Measurements from ENCODE around the gene PCDHGB6. TPM values are rescaled to one million over a fixed set of nuclear protein-coding genes. Genes with fewer than 3 reads are reported as not detected.

Gene PCDHGB6
- total RNA-seq, result 1.7 and 2.7 TPM in 2 replicates

DNA sequence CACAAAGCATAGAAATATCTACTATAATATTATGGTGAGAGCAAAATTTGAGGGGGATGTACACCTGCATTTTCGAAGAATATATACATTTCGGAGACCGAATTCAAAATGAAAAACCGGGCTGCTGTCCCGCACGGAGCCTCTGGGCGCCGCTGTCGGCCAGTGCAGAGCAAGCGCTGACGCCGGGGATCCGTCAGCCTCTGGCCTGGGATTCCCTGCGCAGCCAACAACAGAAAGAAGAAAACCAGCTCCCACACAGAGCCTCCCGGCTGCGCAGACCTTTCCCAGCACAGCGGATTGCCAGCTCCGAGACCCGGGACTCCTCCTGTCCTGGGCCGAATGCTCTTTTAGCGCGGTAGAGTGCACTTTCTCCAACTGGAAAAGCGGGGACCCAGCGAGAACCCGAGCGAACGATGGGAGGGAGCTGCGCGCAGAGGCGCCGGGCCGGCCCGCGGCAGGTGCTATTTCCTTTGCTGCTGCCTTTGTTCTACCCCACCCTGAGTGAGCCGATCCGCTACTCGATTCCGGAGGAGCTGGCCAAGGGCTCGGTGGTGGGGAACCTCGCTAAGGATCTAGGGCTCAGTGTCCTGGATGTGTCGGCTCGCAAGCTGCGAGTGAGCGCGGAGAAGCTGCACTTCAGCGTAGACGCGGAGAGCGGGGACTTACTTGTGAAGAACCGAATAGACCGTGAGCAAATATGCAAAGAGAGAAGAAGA lies at the start of gene PCDHGB6:
Gene PCDHGB6 (plus strand): TSS at position 232 of the 716 bp plus-strand sequence. CDS start 182 bp downstream, at position 414.

GRCh38 chr5:141359790-141360426 lies 47.9 kb upstream of the PCDHGB6 start, which contains the start of gene PCDHGB2:
PCDHGB2 (plus strand) TSS chr5:141359994; CDS start chr5:141360136, 142 bp downstream.

GRCh38 chr5:141363952-141364660 lies 43.7 kb upstream of the PCDHGB6 start, which contains the start of gene PCDHGA5:
PCDHGA5 (plus strand) TSS chr5:141364162; CDS start chr5:141364331, 169 bp downstream.

GRCh38 chr5:141369994-141370848 lies 37.6 kb upstream of the PCDHGB6 start, which contains the start of gene PCDHGB3:
PCDHGB3 (plus strand) TSS chr5:141370242; CDS start chr5:141370395, 153 bp downstream.

DNA sequence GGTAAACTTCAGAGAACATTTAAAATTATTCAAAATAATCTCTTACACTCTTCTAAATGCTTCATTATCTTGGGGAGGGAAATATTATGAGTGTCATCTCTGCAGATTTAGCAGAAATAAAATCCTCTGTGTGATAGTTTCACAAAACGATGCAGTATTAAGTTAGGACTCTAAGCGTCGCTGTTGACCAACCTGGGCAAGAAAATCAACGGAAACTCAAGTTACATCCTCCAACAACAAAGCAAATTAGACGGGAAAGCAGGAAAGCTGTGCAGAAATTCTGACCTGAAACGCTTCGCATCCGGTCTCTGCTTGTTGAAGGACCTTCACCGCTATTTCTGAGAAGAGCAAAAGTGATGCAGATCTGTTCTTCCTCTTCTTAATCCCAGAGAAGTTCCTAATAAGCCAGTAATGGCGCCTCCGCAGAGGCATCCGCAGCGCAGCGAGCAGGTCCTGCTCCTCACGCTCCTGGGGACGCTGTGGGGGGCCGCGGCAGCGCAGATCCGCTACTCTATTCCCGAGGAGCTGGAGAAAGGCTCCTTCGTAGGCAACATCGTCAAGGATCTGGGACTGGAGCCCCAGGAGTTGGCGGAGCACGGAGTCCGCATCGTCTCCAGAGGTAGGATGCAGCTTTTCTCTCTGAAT lies 34.0 kb upstream of the PCDHGB6 start, which contains the start of gene PCDHGA6:
Gene PCDHGA6 (plus strand): TSS at position 219 of the 645 bp plus-strand sequence. CDS start 193 bp downstream, at position 412.

DNA sequence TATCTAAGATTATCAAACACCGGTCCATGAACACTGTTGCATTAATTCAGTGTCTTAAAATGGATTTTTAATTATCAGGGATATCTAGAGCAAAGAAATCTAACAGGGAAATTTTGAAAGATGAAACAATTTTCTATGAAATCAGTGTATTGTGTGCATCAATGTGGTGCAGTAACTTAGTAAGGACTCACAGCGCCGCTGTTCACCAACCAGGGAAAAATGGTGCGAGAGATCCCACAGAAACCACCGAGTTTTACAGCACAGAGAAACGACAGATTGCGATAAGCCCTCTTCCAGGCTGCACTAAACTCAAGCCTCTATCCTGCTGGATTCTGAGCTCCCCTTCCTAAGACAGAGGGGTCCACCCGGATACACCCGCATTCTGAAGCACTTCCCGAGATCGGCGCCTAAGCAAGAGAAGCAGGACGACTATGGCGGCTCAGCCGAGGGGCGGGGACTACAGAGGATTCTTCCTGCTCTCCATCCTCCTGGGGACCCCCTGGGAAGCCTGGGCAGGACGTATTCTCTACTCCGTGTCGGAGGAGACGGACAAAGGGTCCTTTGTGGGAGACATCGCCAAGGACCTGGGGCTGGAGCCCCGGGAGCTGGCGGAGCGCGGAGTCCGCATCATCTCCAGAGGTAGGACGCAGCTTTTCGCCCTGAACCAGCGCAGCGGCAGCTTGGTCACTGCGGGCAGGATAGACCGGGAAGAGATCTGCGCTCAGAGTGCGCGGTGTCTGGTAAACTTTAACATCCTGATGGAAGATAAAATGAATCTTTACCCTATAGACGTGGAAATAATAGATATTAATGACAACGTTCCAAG lies 25.1 kb upstream of the PCDHGB6 start, which contains the start of gene PCDHGA7:
Gene PCDHGA7 (plus strand): TSS at position 274 of the 826 bp plus-strand sequence. CDS start 158 bp downstream, at position 432.

DNA sequence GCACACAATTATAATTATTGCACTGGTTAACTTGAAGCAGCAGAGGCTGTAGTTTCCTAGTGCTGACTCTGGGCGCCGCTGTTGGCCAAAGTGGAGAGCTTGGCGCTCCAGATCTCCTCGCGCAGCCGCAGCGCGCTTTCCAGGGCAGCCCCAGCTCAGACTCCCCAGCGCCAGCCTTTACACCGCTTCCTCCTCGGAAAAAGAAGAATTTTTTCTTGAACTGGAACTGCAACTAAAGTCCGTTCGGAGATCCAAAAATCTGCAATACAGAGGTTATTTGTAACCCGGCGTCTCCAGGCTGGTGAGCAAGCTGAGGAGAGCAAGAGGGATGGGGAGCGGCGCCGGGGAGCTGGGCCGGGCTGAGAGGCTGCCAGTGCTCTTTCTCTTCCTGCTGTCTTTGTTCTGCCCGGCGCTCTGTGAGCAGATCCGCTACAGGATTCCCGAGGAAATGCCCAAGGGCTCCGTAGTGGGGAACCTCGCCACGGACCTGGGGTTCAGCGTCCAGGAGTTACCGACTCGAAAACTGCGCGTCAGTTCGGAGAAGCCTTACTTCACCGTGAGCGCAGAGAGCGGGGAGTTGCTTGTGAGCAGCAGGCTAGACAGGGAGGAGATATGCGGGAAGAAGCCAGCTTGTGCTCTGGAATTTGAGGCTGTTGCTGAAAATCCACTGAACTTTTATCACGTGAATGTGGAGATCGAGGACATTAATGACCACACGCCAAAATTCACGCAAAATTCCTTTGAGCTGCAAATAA lies 20.1 kb upstream of the PCDHGB6 start, which contains the start of gene PCDHGB4:
Gene PCDHGB4 (plus strand): TSS at position 142 of the 755 bp plus-strand sequence. CDS start 187 bp downstream, at position 329.

GRCh38 chr5:141392429-141393198 lies 15.2 kb upstream of the PCDHGB6 start, which contains the start of gene PCDHGA8:
PCDHGA8 (plus strand) TSS chr5:141392633; CDS start chr5:141392814, 181 bp downstream.

DNA sequence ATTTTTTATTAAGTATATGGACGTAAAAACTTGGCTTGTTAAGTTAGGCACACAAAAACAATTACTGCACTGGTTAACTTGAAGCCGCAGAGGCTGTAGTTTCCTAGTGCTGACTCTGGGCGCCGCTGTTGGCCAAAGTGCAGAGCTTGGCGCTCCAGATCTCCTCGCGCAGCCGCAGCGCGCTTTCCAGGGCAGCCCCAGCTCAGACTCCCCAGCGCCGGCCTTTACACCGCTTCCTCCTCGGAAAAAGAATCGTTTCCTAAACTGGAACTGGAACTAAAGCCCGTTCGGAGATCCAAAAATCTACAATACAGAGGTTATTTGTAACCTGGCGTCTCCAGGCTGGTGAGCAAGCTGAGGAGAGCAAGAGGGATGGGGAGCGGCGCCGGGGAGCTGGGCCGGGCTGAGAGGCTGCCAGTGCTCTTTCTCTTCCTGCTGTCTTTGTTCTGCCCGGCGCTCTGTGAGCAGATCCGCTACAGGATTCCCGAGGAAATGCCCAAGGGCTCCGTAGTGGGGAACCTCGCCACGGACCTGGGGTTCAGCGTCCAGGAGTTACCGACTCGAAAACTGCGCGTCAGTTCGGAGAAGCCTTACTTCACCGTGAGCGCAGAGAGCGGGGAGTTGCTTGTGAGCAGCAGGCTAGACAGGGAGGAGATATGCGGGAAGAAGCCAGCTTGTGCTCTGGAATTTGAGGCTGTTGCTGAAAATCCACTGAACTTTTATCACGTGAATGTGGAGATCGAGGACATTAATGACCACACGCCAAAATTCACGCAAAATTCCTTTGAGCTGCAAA lies 9.9 kb upstream of the PCDHGB6 start, which contains the start of gene PCDHGB5:
Gene PCDHGB5 (plus strand): TSS at position 192 of the 796 bp plus-strand sequence. CDS start 181 bp downstream, at position 373.

GRCh38 chr5:141402553-141403243 lies 5.1 kb upstream of the PCDHGB6 start, which contains the start of gene PCDHGA9:
PCDHGA9 (plus strand) TSS chr5:141402778; CDS start chr5:141402953, 175 bp downstream.

DNA sequence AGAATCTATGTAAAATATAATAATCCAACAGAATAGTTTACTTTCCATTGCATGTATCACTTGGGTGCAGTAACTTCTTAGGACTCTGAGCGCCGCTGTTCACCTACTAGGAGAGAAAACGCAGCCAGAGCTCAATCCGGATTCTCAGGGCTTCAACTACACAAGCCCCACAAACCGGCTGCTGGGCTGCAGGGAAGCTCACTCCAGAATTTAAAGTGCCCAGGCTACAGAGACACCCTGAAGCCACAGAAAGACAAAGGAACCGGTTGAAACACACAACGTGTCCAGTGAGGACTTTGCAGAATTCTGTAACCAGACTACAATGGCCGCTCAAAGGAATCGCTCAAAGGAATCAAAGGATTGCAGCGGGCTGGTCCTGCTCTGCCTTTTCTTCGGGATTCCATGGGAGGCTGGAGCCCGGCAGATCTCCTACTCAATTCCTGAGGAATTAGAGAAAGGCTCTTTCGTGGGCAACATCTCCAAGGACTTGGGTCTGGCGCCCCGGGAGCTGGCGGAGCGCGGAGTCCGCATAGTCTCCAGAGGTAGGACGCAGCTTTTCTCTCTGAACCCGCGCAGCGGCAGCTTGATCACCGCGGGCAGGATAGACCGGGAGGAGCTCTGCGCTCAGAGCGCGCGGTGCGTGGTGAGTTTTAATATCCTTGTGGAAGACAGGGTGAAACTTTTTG lies 5.2 kb downstream of the PCDHGB6 start, which contains the start of gene PCDHGA10:
Gene PCDHGA10 (plus strand): TSS at position 134 of the 686 bp plus-strand sequence. CDS start 189 bp downstream, at position 323.

DNA sequence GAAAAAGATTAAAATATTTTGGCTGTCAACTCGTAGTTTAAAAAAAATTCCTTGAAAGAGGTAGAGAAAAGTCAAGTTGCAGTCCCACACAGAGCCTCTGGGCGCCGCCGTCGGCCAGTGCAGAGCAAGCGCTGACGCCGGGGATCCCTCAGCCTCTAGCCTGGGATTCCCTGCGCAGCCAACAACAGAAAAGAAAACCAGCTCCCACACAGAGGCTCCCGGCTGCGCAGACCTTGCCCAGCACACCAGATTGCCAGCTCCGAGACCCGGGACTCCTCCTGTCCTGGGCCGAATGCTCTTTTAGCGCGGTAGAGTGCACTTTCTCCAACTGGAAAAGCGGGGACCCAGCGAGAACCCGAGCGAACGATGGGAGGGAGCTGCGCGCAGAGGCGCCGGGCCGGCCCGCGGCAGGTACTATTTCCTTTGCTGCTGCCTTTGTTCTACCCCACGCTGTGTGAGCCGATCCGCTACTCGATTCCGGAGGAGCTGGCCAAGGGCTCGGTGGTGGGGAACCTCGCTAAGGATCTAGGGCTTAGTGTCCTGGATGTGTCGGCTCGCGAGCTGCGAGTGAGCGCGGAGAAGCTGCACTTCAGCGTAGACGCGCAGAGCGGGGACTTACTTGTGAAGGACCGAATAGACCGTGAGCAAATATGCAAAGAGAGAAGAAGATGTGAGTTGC lies 9.8 kb downstream of the PCDHGB6 start, which contains the start of gene PCDHGB7:
Gene PCDHGB7 (plus strand): TSS at position 184 of the 679 bp plus-strand sequence. CDS start 183 bp downstream, at position 367.

DNA sequence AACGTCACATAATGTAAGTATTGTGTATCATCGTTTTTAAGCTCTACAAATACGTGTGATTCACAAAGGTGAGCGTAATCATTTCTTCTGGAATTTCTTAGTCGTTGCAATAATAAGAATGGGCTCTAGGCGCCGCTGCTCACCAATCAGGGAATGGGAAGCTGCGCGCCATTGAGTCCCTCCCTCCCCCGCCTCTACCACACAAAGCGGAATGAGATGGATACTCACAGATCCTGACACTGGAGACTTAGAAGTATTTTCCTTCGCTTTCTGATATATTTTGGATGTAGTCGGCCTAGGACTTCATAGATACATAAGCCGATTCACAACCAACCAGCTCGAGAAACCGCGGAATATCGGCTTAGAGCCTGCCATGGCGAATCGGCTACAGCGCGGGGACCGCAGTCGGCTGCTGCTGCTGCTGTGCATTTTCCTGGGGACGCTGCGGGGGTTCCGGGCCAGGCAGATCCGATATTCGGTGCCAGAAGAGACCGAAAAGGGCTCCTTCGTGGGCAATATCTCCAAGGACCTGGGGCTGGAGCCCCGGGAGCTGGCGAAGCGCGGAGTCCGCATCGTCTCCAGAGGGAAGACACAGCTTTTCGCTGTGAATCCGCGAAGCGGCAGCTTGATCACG lies 13.2 kb downstream of the PCDHGB6 start, which contains the start of gene PCDHGA11:
Gene PCDHGA11 (plus strand): TSS at position 197 of the 634 bp plus-strand sequence. CDS start 177 bp downstream, at position 374.

DNA sequence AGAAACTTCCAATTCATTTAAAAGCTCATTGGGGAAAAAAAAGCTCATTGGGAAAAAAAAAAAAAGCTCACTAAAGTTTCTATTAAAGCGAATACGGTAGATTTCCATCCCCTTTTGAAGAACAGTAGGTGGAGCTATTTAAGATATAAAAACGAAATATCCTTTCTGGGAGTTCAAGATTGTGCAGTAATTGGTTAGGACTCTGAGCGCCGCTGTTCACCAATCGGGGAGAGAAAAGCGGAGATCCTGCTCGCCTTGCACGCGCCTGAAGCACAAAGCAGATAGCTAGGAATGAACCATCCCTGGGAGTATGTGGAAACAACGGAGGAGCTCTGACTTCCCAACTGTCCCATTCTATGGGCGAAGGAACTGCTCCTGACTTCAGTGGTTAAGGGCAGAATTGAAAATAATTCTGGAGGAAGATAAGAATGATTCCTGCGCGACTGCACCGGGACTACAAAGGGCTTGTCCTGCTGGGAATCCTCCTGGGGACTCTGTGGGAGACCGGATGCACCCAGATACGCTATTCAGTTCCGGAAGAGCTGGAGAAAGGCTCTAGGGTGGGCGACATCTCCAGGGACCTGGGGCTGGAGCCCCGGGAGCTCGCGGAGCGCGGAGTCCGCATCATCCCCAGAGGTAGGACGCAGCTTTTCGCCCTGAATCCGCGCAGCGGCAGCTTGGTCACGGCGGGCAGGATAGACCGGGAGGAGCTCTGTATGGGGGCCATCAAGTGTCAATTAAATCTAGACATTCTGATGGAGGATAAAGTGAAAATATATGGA lies 22.7 kb downstream of the PCDHGB6 start, which contains the start of gene PCDHGA12:
Gene PCDHGA12 (plus strand): TSS at position 176 of the 782 bp plus-strand sequence. CDS start 253 bp downstream, at position 429.

Measured in endothelial cell of coronary artery (primary cell).